Calu3 (cell line): ENCODE results near the gene ATCAY. TPM values are rescaled to one million over a fixed set of nuclear protein-coding genes. Genes with fewer than 3 reads are reported as not detected.

ENCODE experiments used
- BruUV-seq: library from RNA; stranded (reverse); fragments of 400-500 nt; replicated peaks from 2 replicates; lab custom pipeline; 2021; lab: Mats Ljungman, UMichigan
- CTCF ChIA-PET: fragments of 300-600 bp; sonication (Branson Sonifier 250); formaldehyde crosslinking; loops from one replicate; lab custom pipeline; 2022; ENCODE audit warnings: antibody characterized with exemption; lab: Charles Lee
- DNase-seq: peaks from one replicate; pipeline ENCODE4 v3.0.0; 2022
- H3K27ac Mint-ChIP-seq: one replicate; pipeline ENCODE4 v1.8.0; 2022; ENCODE audit warnings: mixed read lengths; ENCODE audit not compliant: unreplicated experiment
- H3K27me3 Mint-ChIP-seq: one replicate; pipeline ENCODE4 v1.8.0; 2022; ENCODE audit warnings: mixed read lengths; ENCODE audit not compliant: unreplicated experiment
- H3K36me3 Mint-ChIP-seq: one replicate; pipeline ENCODE4 v1.8.0; 2022; ENCODE audit warnings: mild to moderate bottlenecking, moderate library complexity, mixed read lengths; ENCODE audit not compliant: insufficient read depth, unreplicated experiment
- H3K4me1 Mint-ChIP-seq: one replicate; pipeline ENCODE4 v1.8.0; 2022; ENCODE audit warnings: mild to moderate bottlenecking, low read depth, mixed read lengths; ENCODE audit not compliant: unreplicated experiment
- H3K4me3 Mint-ChIP-seq: one replicate; pipeline ENCODE4 v1.8.0; 2022; ENCODE audit warnings: mild to moderate bottlenecking, low read depth, moderate library complexity, mixed read lengths; ENCODE audit not compliant: unreplicated experiment
- H3K9me3 Mint-ChIP-seq: one replicate; pipeline ENCODE4 v1.8.0; 2022; ENCODE audit warnings: low read depth, mixed read lengths; ENCODE audit not compliant: unreplicated experiment
- CTCF ChIP-seq: fragments of 200-600 bp; IDR thresholded peaks from one replicate; pipeline ENCODE4 v1.8.0; 2022; ENCODE audit warnings: antibody characterized with exemption; ENCODE audit not compliant: unreplicated experiment
- intact Hi-C: fragments of 100-400 bp; cut with micrococcal nuclease; formaldehyde crosslinking; loops from one replicate; pipeline ENCODE4 v1.10.0; 2022; ENCODE audit not compliant: unreplicated experiment
- total RNA-seq: library from RNA; stranded (reverse); gene quantifications from 2 replicates; pipeline ENCODE4 v1.2.3, GENCODE V29; 2022

ATCAY gene
- total RNA-seq, 1 experiment from 2014 or later = not detected

- H3K4me1 Mint-ChIP-seq = no peaks in the 10 kb centered on the region
- H3K4me3 Mint-ChIP-seq = no peak overlapping the region
- H3K36me3 Mint-ChIP-seq = no peaks in the 10 kb centered on the region
- peaks cover 36% of the 10 kb centered on the region for H3K27me3 Mint-ChIP-seq
- CTCF ChIA-PET = no interaction called here
- DNase-seq = no peak
- BruUV-seq = no TSS peak
- intact Hi-C loops = no loop called here
- no peak overlapping the region for H3K27ac Mint-ChIP-seq
- H3K9me3 Mint-ChIP-seq = no peaks in the 10 kb centered on the region
- no peak for TF ChIP-seq CTCF
These were observed 17.9 kb downstream of the ATCAY start for GRCh38 chr19:3898426-3898825.

GRCh38 chr19:3899531-3900294 lies 19.2 kb downstream of the ATCAY start:
- BruUV-seq = no TSS peak
- intact Hi-C loops = no loop called here
- CTCF ChIA-PET = no interaction called here
- H3K9me3 Mint-ChIP-seq = no peaks in the 10 kb centered on the region
- peaks cover 31% of the 10 kb centered on the region for H3K27me3 Mint-ChIP-seq
- H3K36me3 Mint-ChIP-seq = no peaks in the 10 kb centered on the region
- H3K27ac Mint-ChIP-seq = no peak overlapping the region
- no peak for TF ChIP-seq CTCF
- DNase-seq = no peak
- no peak overlapping the region for H3K4me3 Mint-ChIP-seq
- no peaks in the 10 kb centered on the region for H3K4me1 Mint-ChIP-seq

GRCh38 chr19:3902317-3902973 lies 22.0 kb downstream of the ATCAY start:
- Mint-ChIP-seq H3K4me1 (no peaks in the 10 kb centered on the region), H3K27me3 (peaks cover 13% of the 10 kb centered on the region), H3K4me3 (no peak overlapping the region), H3K36me3 (no peaks in the 10 kb centered on the region), H3K27ac (no peak overlapping the region), H3K9me3 (no peaks in the 10 kb centered on the region)
- no peak for TF ChIP-seq CTCF
- DNase-seq = no peak
- CTCF ChIA-PET = interaction anchor here (0.5 to 0.6 kb wide), 2 partner anchors 22 to 207 kb away, joined by 3 to 5 read pairs; partner anchors contain the start of gene ATCAY
- intact Hi-C loops = no loop called here
- no TSS peak for BruUV-seq

GRCh38 chr19:3904233-3904632 lies 23.7 kb downstream of the ATCAY start:
- TF ChIP-seq CTCF = no peak
- no peak overlapping the region for H3K27ac Mint-ChIP-seq
- no peak overlapping the region for H3K4me3 Mint-ChIP-seq
- H3K9me3 Mint-ChIP-seq = no peaks in the 10 kb centered on the region
- CTCF ChIA-PET = no interaction called here
- H3K27me3 Mint-ChIP-seq = peaks cover 3% of the 10 kb centered on the region
- no TSS peak for BruUV-seq
- no peaks in the 10 kb centered on the region for H3K36me3 Mint-ChIP-seq
- intact Hi-C loops = no loop called here
- no peaks in the 10 kb centered on the region for H3K4me1 Mint-ChIP-seq
- DNase-seq = no peak
